ENCODE data around the gene ZNF845. TPM values are rescaled to one million over a fixed set of nuclear protein-coding genes. Genes with fewer than 3 reads are reported as not detected.
A peak's percentile ranks its signal among the peaks of the same experiment; 100 is the strongest.
"Not testable (repeated sequence)": the region's sequence is repeated elsewhere in the genome, so short reads cannot be mapped to it uniquely, and the experiment has no call there.

Gene ZNF845
- 5.0 and 7.5 TPM in 2 replicates for total RNA-seq

- peak; percentile 93 to 96 for DNase-seq (ENCODE audit: low read depth in 2 of 2)
Measured at GRCh38 chr19:53333463-53334449, at the start of gene ZNF845. Gene ZNF845, plus strand, starts transcription at chr19:53333749. Its CDS starts 7,559 bp downstream, at chr19:53341308.

GRCh38 chr19:53285087-53285486 lies 48.5 kb upstream of the ZNF845 start:
- no peak for DNase-seq (ENCODE audit: low read depth in 2 of 2)

- DNase-seq (ENCODE audit: low read depth in 2 of 2) = no peak
Measured at GRCh38 chr19:53290758-53291549, 42.6 kb upstream of the ZNF845 start.

- DNase-seq (ENCODE audit: low read depth in 2 of 2) = no peak
Measured at GRCh38 chr19:53294786-53295441, 38.6 kb upstream of the ZNF845 start.

- DNase-seq (ENCODE audit: low read depth in 2 of 2) = not testable (repeated sequence)
Measured at GRCh38 chr19:53301341-53301740, 32.2 kb upstream of the ZNF845 start.

GRCh38 chr19:53308339-53308811 lies 25.2 kb upstream of the ZNF845 start:
- DNase-seq (ENCODE audit: low read depth in 2 of 2) = peak; percentile 1 to 27

GRCh38 chr19:53311044-53311443 lies 22.5 kb upstream of the ZNF845 start:
- no peak for DNase-seq (ENCODE audit: low read depth in 2 of 2)

GRCh38 chr19:53311897-53312296 lies 21.7 kb upstream of the ZNF845 start:
- DNase-seq (ENCODE audit: low read depth in 2 of 2) = no peak

GRCh38 chr19:53328967-53329366 lies 4.6 kb upstream of the ZNF845 start:
- DNase-seq (ENCODE audit: low read depth in 2 of 2) = no peak

- no peak for DNase-seq (ENCODE audit: low read depth in 2 of 2)
Measured at GRCh38 chr19:53332484-53332883, 1.1 kb upstream of the ZNF845 start.

- DNase-seq (ENCODE audit: low read depth in 2 of 2) = no peak
Measured at GRCh38 chr19:53333066-53333462, 485 bp upstream of the ZNF845 start.

GRCh38 chr19:53344403-53344802 lies 10.9 kb downstream of the ZNF845 start:
- DNase-seq (ENCODE audit: low read depth in 2 of 2) = not testable (repeated sequence)

- DNase-seq (ENCODE audit: low read depth in 2 of 2) = no peak
Measured at GRCh38 chr19:53355739-53356138, 22.2 kb downstream of the ZNF845 start.

- no peak for DNase-seq (ENCODE audit: low read depth in 2 of 2)
Measured at GRCh38 chr19:53357821-53358581, 24.5 kb downstream of the ZNF845 start.

- not testable (repeated sequence) for DNase-seq (ENCODE audit: low read depth in 2 of 2)
Measured at GRCh38 chr19:53360056-53360455, 26.5 kb downstream of the ZNF845 start.

- DNase-seq (ENCODE audit: low read depth in 2 of 2) = peak; percentile 58 to 77
Measured at GRCh38 chr19:53365134-53365898, 31.8 kb downstream of the ZNF845 start, which contains the start of gene ZNF525. Gene ZNF525, plus strand, starts transcription at chr19:53365705. Its CDS starts 6,577 bp downstream, at chr19:53372282.

GRCh38 chr19:53365899-53366493 lies 32.4 kb downstream of the ZNF845 start:
- DNase-seq (ENCODE audit: low read depth in 2 of 2) = peak in 1 of 2 donors; percentile 1

- no peak for DNase-seq (ENCODE audit: low read depth in 2 of 2)
Measured at GRCh38 chr19:53372196-53372595, 38.6 kb downstream of the ZNF845 start.

- no peak for DNase-seq (ENCODE audit: low read depth in 2 of 2)
Measured at GRCh38 chr19:53374288-53374687, 40.7 kb downstream of the ZNF845 start.

All from lung microvascular endothelial cell (primary cell).